ENCODE results near the gene ARHGAP24.

DNA sequence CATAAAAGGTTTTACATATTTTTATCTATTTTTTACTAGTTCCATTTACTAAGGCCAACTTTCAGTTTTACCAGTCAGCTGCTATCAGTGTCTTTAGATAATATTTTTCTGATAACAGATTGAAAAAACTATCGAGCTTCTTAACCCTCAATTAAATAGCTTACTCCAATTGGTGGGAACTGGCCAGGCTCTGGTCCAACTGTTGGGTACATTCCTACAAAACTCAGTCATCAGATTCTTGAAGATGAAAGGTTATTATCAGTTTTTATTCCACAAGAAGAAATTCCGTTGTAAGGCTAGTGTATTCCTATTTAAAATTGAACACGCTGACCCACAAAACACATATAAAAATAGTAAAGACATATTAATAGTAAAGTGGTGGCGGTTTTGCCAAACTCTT is 538.7 kb downstream of the ARHGAP24 start:
- TF ChIP-seq, protein P1, sequence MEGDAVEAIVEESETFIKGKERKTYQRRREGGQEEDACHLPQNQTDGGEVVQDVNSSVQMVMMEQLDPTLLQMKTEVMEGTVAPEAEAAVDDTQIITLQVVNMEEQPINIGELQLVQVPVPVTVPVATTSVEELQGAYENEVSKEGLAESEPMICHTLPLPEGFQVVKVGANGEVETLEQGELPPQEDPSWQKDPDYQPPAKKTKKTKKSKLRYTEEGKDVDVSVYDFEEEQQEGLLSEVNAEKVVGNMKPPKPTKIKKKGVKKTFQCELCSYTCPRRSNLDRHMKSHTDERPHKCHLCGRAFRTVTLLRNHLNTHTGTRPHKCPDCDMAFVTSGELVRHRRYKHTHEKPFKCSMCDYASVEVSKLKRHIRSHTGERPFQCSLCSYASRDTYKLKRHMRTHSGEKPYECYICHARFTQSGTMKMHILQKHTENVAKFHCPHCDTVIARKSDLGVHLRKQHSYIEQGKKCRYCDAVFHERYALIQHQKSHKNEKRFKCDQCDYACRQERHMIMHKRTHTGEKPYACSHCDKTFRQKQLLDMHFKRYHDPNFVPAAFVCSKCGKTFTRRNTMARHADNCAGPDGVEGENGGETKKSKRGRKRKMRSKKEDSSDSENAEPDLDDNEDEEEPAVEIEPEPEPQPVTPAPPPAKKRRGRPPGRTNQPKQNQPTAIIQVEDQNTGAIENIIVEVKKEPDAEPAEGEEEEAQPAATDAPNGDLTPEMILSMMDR (conservative IDR thresholded peaks at IDR 0.05) = no peak
- no peak for TF ChIP-seq ZFX (IDR thresholded peaks at IDR 0.05)
